Measurements from ENCODE around the gene TK1.
A peak's percentile ranks its signal among the peaks of the same experiment; 100 is the strongest.
"Not testable (repeated sequence)": the region's sequence is repeated elsewhere in the genome, so short reads cannot be mapped to it uniquely, and the experiment has no call there.

TK1 gene

GRCh38 chr17:78147315-78147998 is 39.4 kb downstream of the TK1 start:
- no peak for DNase-seq

GRCh38 chr17:78146881-78147280 is 40.0 kb downstream of the TK1 start:
- no peak for DNase-seq

GRCh38 chr17:78146471-78146869 is 40.4 kb downstream of the TK1 start:
- no peak for DNase-seq

GRCh38 chr17:78144736-78145641 is 41.9 kb downstream of the TK1 start:
- no peak for DNase-seq

- no peak for DNase-seq
Observed at GRCh38 chr17:78144147-78144719, 42.6 kb downstream of the TK1 start.

GRCh38 chr17:78143214-78144146 is 43.4 kb downstream of the TK1 start:
- DNase-seq: no peak

GRCh38 chr17:78142119-78142861 is 44.6 kb downstream of the TK1 start:
- DNase-seq: no peak

GRCh38 chr17:78141437-78142118 is 45.3 kb downstream of the TK1 start:
- DNase-seq: no peak

- peak; percentile 93 for DNase-seq
Observed at GRCh38 chr17:78140169-78141051, 46.4 kb downstream of the TK1 start.

GRCh38 chr17:78139861-78140168 is 47.0 kb downstream of the TK1 start:
- DNase-seq: not testable (repeated sequence)

- no peak for DNase-seq
Observed at GRCh38 chr17:78138204-78139060, 48.4 kb downstream of the TK1 start.

GRCh38 chr17:78137392-78138203 is 49.3 kb downstream of the TK1 start:
- DNase-seq: no peak

GRCh38 chr17:78135858-78136500 is 50.9 kb downstream of the TK1 start:
- no peak for DNase-seq

- no peak for DNase-seq
Observed at GRCh38 chr17:78134899-78135385, 51.9 kb downstream of the TK1 start.

- peak; percentile 70 for DNase-seq
Observed at GRCh38 chr17:78133971-78134898, 52.6 kb downstream of the TK1 start.

- no peak for DNase-seq
Observed at GRCh38 chr17:78133179-78133951, 53.5 kb downstream of the TK1 start.
